Subcutaneous abdominal adipose tissue (tissue), 5 donors: Measurements from ENCODE around the gene VKORC1.

Source experiments
- H3K27ac ChIP-seq: one replicate; pipeline ENCODE4 v1.7.0; 2013; ENCODE audit warnings: low read depth, mild to moderate bottlenecking, inconsistent platforms, low read length, moderate library complexity
- H3K27me3 ChIP-seq, 5 donors: one replicate each; pipeline ENCODE4 v1.7.0; 2013; ENCODE audit warnings: low read length in 5 of 5, inconsistent platforms in 1 of 5; ENCODE audit not compliant: control insufficient read depth in 5 of 5, insufficient read depth in 4 of 5
- H3K36me3 ChIP-seq, 5 donors: one replicate each; pipeline ENCODE4 v1.7.0; 2013; ENCODE audit warnings: low read length in 5 of 5; ENCODE audit not compliant: control insufficient read depth in 5 of 5, insufficient read depth in 5 of 5
- H3K4me1 ChIP-seq, 5 donors: one replicate each; pipeline ENCODE4 v1.7.0; 2013; ENCODE audit warnings: low read length in 5 of 5, mild to moderate bottlenecking in 3 of 5, moderate library complexity in 1 of 5; ENCODE audit not compliant: control insufficient read depth in 5 of 5, insufficient read depth in 5 of 5
- H3K4me3 ChIP-seq, 5 donors: one replicate each; pipeline ENCODE4 v1.7.0; 2013; ENCODE audit warnings: low read length in 5 of 5, low read depth in 1 of 5
- H3K9ac ChIP-seq, 5 donors: one replicate each; pipeline ENCODE4 v1.7.0; 2013; ENCODE audit warnings: low read length in 5 of 5, mild to moderate bottlenecking in 4 of 5, moderate library complexity in 3 of 5
- H3K9me3 ChIP-seq, 5 donors: one replicate each; pipeline ENCODE4 v1.7.0; 2013; ENCODE audit warnings: low read length in 5 of 5; ENCODE audit not compliant: control insufficient read depth in 5 of 5
- donor health status: healthy.
- donor health status: healthy.
- donor health status: healthy.
- donor health status: healthy.
- donor health status: healthy.

VKORC1 gene

DNA sequence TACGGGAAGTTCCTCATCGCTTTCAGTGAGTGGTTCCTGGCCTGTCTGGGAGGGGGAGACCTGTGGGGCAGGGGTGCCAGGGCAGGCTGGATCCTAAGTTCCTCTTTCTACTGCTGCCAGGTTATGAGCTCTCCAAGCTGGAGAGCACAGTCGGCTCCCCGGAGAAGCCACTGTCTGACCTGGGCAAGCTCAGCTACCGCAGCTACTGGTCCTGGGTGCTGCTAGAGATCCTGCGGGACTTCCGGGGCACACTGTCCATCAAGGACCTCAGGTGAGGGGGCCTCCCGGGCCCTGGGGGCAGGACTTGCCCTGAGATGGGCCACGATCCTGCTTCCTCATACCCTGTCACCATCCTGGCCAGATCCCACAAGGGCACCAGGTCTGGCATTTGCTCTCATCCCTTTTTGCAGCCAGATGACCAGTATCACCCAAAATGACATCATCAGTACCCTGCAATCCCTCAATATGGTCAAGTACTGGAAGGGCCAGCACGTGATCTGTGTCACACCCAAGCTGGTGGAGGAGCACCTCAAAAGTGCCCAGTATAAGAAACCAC lies 35.8 kb upstream of the VKORC1 start:
- H3K4me1 ChIP-seq, result peaks cover 0 to 44% (median 19%) of the 10 kb centered on the region in 5 donors

DNA sequence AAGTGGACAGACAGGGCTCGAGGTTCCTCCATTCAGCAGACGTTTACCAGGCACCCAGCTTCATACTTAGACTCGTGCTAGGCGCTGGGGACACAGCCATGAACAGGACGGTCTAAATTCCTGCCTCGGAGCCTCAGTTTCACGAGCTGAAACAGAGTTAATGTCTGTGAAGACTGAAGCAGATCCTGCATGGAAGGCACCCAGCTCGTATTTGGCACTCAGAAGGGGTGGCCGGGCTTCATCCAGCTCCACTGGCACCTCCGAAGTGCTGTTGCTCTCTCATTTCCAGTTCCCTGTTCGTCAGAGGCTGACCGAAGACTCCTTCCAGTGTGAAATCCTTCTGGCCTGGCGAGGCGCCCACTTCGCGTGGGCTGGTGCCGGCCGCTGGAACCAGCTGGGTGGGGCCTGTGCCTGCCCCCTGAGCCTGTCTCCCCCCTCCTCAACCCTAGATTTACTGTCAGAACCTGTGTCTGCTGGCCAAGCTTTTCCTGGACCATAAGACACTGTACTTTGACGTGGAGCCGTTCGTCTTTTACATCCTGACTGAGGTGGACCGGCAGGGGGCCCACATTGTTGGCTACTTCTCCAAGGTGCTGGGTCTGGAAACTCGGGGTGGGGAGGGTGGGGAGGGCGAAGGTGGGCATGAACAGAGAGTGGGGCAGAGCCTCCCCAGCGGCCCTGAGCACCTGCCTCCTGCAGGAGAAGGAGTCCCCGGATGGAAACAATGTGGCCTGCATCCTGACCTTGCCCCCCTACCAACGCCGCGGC lies 35.2 kb upstream of the VKORC1 start:
- no peak overlapping the region for H3K4me3 ChIP-seq
- peak overlapping the region; percentile 34 for H3K27ac ChIP-seq
- no peaks in the 10 kb centered on the region for H3K9me3 ChIP-seq
- peaks cover 0 to 42% (median 15%) of the 10 kb centered on the region in 5 donors for H3K4me1 ChIP-seq
- peak overlapping the region in 3 of 5 donors; percentile 22 to 53 (median 35) for H3K9ac ChIP-seq
- H3K36me3 ChIP-seq, result peaks cover 0 to 71% (median 62%) of the 10 kb centered on the region in 5 donors
- peaks cover 0 to 5% (median under 1%) of the 10 kb centered on the region in 5 donors for H3K27me3 ChIP-seq

More for the DNA sequence above, 35.8 kb upstream of the VKORC1 start:
- peaks cover 0 to 10% (median 6%) of the 10 kb centered on the region in 5 donors for H3K27me3 ChIP-seq
- no peak overlapping the region for H3K27ac ChIP-seq
- H3K9ac ChIP-seq, result peak overlapping the region in 1 of 5 donors; percentile 36
- H3K4me3 ChIP-seq, result no peak overlapping the region
- no peaks in the 10 kb centered on the region for H3K9me3 ChIP-seq
- H3K36me3 ChIP-seq, result peaks cover 0 to 68% (median 60%) of the 10 kb centered on the region in 5 donors

DNA sequence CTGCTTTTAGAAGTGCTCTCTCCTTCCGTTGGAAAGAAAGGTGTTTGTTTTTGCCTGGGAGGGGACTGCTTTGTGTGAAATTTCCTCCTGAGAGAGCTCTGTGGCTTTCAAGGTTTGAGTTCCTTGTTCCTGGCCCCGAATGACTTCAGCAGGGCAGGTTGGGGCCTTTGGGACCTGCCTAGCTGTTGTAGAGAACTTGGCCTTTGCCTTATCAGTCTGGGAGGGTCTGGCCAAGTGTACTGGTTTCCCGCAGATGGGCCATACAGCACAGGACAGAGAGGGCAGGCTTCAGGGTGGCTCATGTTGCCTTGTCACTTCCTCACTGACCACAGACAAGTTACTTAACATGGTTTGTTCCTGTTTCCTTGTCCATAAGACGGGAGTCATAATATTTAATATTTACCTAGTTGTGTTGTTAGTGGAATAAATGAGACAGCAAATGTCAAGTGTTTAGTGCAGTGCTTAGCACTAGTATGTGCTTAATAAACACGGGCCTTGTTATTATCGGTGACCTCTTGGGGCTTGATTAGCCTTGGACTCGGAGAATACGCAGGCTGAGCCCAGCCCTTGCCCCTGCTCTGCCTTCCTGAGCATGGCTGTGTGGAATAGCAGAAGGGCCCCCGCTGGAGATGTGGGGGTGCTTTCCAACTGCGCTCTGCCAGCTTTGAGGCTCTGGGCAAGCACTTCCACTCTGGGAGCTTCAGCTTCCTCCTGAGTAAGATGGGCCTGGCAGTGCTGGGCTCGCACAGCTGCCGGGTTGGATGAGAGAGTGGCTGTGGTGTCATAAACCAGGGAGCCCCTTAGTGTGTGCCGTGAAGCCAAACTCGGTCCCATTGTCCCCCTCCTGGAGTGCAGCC lies 34.3 kb upstream of the VKORC1 start:
- Histone ChIP-seq H3K27me3 (no peaks in the 10 kb centered on the region), H3K4me3 (no peak overlapping the region), H3K36me3 (peaks cover 0 to 76% (median 64%) of the 10 kb centered on the region in 5 donors), H3K9ac (peak overlapping the region in 3 of 5 donors; percentile 22 to 53 (median 35)), H3K9me3 (no peaks in the 10 kb centered on the region), H3K27ac (peak overlapping the region; percentile 46), H3K4me1 (peaks cover 0 to 34% (median 13%) of the 10 kb centered on the region in 5 donors)

DNA sequence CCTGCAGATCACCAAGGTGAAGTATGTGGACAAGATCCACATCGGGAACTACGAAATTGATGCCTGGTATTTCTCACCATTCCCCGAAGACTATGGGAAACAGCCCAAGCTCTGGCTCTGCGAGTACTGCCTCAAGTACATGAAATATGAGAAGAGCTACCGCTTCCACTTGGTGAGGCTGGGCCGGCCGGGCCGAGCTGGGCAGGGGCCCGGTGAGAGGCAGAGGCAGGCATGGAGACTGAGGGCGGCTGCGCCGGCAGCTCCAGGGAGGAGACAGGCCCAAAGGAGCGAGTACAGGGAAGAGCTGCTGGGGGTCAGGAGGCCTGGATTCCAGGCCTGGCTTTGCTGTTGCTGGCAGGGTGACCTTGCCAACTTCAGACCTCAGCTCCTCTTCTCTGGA lies 32.6 kb upstream of the VKORC1 start:
- Histone ChIP-seq H3K36me3 (peaks cover 2 to 75% (median 61%) of the 10 kb centered on the region in 5 donors), H3K4me3 (no peak overlapping the region), H3K4me1 (peaks cover 0 to 30% (median 13%) of the 10 kb centered on the region in 5 donors), H3K27ac (no peak overlapping the region), H3K27me3 (no peaks in the 10 kb centered on the region), H3K9me3 (no peaks in the 10 kb centered on the region), H3K9ac (no peak overlapping the region)

DNA sequence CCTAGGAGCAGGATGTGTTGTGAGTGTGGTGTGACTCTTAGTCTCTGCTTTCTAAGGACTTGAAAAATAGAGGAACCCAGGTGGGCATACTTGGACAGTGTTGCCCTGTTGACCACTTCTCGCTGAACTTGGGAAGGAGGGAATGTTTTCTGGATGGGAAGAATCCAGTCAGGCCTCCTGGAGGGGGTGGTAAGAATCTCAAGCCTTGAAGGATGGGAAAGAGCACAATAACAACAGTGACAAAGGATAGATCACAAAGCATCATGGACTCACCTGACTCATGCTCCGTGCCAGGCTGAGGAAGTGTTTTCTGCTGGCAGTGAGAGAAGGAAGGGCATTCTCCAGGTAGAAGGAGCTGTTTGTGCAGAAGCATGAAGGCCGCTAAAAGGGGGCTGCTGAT lies 31.2 kb upstream of the VKORC1 start:
- Histone ChIP-seq H3K4me1 (peaks cover 0 to 30% (median 13%) of the 10 kb centered on the region in 5 donors), H3K9me3 (no peaks in the 10 kb centered on the region), H3K36me3 (peaks cover 5 to 75% (median 59%) of the 10 kb centered on the region in 5 donors), H3K27me3 (no peaks in the 10 kb centered on the region), H3K4me3 (no peak overlapping the region), H3K27ac (no peak overlapping the region), H3K9ac (no peak overlapping the region)

DNA sequence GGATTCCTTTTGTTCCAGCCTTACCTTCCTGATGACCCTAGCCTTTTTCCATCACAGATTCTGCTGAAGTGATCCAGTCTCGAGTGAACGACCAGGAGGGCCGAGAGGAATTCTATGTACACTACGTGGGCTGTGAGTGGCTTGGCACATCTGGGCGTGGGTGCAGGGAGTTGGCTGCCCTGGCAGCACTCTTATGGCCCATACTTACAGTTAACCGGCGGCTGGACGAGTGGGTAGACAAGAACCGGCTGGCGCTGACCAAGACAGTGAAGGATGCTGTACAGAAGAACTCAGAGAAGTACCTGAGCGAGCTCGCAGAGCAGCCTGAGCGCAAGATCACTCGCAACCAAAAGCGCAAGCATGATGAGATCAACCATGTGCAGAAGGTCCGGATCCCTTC lies 25.5 kb upstream of the VKORC1 start:
- Histone ChIP-seq H3K36me3 (peaks cover 5 to 49% (median 36%) of the 10 kb centered on the region in 5 donors), H3K9me3 (no peaks in the 10 kb centered on the region), H3K4me3 (no peak overlapping the region), H3K4me1 (peaks cover 3 to 22% (median 13%) of the 10 kb centered on the region in 5 donors), H3K27me3 (no peaks in the 10 kb centered on the region), H3K27ac (no peak overlapping the region), H3K9ac (no peak overlapping the region)

DNA sequence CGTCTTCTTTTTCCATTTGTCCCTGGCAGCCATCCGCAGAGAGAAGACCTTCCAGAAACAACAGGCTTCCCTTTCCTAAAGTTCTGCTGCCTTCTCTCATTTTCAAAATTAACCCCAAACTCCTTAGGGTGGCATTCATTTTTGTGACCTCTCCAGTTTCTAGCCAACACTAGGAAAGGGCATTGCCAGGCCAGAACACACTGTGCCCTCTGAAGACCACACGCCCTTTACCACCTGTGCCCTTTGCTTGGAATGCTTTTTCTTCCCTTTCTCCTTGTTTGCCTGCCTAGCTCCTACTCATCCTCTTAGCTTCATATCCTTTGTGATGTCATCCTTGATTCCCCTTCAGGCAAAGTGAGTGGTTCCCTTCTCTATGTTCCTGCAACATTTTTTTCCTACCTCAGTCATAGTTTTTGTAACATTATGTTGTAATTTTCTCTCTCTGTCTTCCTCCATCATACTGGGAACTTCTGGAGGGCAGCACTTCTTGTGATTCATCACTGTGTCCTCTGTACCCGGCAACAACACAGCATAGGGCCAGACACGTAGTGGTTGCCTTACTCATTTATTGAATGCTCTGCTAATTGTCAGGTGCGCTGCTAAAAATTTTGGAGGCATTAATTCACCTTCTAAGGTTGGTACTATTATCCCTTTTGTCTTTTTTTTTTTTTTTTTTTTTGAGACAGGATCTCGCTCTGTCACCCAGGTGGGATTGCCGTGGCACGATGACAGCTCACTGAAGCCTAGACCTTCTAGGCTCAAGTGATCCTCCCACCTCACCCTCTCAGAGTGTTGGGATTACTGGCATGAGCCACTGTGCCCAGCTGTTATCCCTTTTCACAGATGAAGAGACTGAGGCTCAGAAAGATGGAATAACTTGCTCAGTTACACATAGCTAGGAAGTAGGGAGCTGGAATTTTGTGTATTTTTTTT lies 23.9 kb upstream of the VKORC1 start:
- Histone ChIP-seq H3K27ac (peak overlapping the region; percentile 98), H3K9me3 (no peaks in the 10 kb centered on the region), H3K27me3 (no peaks in the 10 kb centered on the region), H3K9ac (peak overlapping the region; percentile 67 to 93 (median 89)), H3K4me1 (peaks cover 7 to 31% (median 16%) of the 10 kb centered on the region in 5 donors), H3K4me3 (peak overlapping the region; percentile 67 to 93 (median 81)), H3K36me3 (peaks cover 5 to 38% (median 27%) of the 10 kb centered on the region in 5 donors)

DNA sequence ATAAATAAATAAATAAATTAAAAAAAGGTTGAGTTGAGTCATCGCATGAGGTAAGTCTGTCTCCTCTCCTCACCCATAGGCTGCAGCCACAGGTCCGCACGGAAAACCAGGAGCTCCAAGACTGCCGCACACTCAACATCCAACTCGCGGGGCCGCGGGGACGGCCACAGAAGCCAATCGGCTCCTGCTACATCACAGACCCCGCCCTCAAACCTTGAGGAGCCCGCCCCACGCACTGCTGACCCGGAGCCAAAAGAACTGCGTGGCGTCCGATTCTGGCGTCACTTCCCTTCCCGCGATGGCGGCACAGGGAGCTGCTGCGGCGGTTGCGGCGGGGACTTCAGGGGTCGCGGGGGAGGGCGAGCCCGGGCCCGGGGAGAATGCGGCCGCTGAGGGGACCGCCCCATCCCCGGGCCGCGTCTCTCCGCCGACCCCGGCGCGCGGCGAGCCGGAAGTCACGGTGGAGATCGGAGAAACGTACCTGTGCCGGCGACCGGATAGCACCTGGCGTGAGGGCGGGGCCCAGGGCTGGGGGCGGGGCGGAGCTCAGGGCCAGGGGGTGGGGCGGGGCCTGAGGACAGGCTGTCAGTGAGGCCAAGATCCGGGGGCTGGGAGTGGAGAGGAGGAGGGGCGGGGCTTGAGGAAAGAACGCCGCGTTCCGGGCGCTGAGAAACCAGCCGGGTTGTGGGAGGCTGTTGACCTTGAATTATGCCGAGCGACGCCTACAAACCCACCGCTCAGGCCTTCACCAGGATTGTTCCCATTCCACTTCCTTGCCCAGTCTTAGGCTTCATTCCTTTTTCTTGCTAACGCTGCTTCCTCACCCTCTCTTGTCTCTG lies 23.0 kb upstream of the VKORC1 start, which contains the start of gene KAT8:
TSS of gene KAT8 (plus strand) at position 281 of the 839 bp plus-strand sequence. CDS start at position 299, 18 bp downstream.
- Histone ChIP-seq H3K36me3 (peaks cover 5 to 41% (median 30%) of the 10 kb centered on the region in 5 donors), H3K4me3 (peak within 1 kb of the TSS; percentile 67 to 93 (median 81)), H3K27ac (peak within 1 kb of the TSS; percentile 98), H3K9me3 (no peaks in the 10 kb centered on the region), H3K4me1 (peaks cover 7 to 40% (median 25%) of the 10 kb centered on the region in 5 donors), H3K27me3 (no peaks in the 10 kb centered on the region), H3K9ac (peak within 1 kb of the TSS; percentile 73 to 93 (median 89))
